ENCODE results near the gene RFX3.

DNA sequence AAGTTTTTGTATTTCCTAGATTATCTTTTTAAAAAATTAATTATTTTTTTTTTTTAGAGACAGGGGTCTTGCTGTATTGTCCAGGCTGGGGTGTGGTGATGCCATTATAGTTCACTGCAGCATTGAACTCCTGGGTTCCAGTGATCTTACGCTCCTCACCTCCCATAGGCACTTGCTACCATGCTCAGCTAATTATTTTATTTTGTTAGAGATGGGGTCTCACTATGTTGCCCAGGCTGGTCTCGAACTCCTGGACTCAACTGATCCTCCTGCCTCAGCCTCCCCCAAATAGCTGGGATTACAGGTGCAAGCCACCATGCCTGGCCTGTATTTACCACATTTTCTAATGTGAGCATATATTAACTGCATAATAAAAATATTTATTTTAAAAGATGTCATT lies 274.5 kb downstream of the RFX3 start:
- TF ChIP-seq CTCF (IDR thresholded peaks at IDR 0.05), result no peak
- TF ChIP-seq POLR2A (IDR thresholded peaks at IDR 0.05), result no peak
